Parathyroid adenoma (tissue), 2 donors: ENCODE measurements around the gene ZC3H14.
A peak's percentile ranks its signal among the peaks of the same experiment; 100 is the strongest.

Experiments
- H2AFZ ChIP-seq: fragments of 300-600 bp; sonication (generic); one replicate; pipeline ENCODE4 v1.7.0; 2017; ENCODE audit warnings: antibody characterized with exemption, mild to moderate bottlenecking
- H3K27ac ChIP-seq: fragments of 300-600 bp; sonication (generic); one replicate; pipeline ENCODE4 v1.7.0; 2017
- H3K27me3 ChIP-seq: fragments of 300-600 bp; sonication (generic); one replicate; pipeline ENCODE4 v1.7.0; 2017; ENCODE audit warnings: low read length; ENCODE audit not compliant: control insufficient read depth, insufficient read depth
- H3K36me3 ChIP-seq: fragments of 300-600 bp; sonication (generic); one replicate; pipeline ENCODE4 v1.7.0; 2017; ENCODE audit warnings: low read length; ENCODE audit not compliant: control insufficient read depth, insufficient read depth
- H3K4me1 ChIP-seq: fragments of 300-600 bp; sonication (generic); one replicate; pipeline ENCODE4 v1.7.0; 2017; ENCODE audit warnings: control low read depth
- H3K4me2 ChIP-seq: fragments of 300-600 bp; sonication (generic); one replicate; pipeline ENCODE4 v1.7.0; 2017; ENCODE audit warnings: low read length
- H3K4me3 ChIP-seq: fragments of 300-600 bp; sonication (generic); one replicate; pipeline ENCODE4 v1.7.0; 2017; ENCODE audit warnings: low read depth, low read length
- H3K79me2 ChIP-seq: fragments of 300-600 bp; sonication (generic); one replicate; pipeline ENCODE4 v1.7.0; 2017; ENCODE audit warnings: control low read depth
- H3K9ac ChIP-seq: fragments of 300-600 bp; sonication (generic); one replicate; pipeline ENCODE4 v1.7.0; 2017; ENCODE audit warnings: mild to moderate bottlenecking
- H3K9me3 ChIP-seq: fragments of 300-600 bp; sonication (generic); one replicate; pipeline ENCODE4 v1.7.0; 2017; ENCODE audit warnings: low read length; ENCODE audit not compliant: control insufficient read depth
- CTCF ChIP-seq: fragments of 300-600 bp; sonication (generic); IDR thresholded peaks from one replicate; pipeline ENCODE4 v1.7.0; 2017; ENCODE audit warnings: antibody characterized with exemption, mild to moderate bottlenecking
- donor health status: primary hyperparathyroidism.

The ZC3H14 gene

GRCh38 chr14:88554457-88555286 lies 8.2 kb upstream of the ZC3H14 start, which contains the start of gene PTPN21:
PTPN21 (minus strand) TSS chr14:88555007; CDS start chr14:88550417, 4,590 bp downstream.
- peaks cover 5% of the 10 kb centered on the region for H3K79me2 ChIP-seq
- no peak within 1 kb of the TSS for H3K9ac ChIP-seq
- no peaks in the 10 kb centered on the region for H3K36me3 ChIP-seq
- H3K27me3 ChIP-seq: no peaks in the 10 kb centered on the region
- TF ChIP-seq CTCF: peak; percentile 7
- peak within 1 kb of the TSS; percentile 76 for H3K4me3 ChIP-seq
- no peaks in the 10 kb centered on the region for H3K9me3 ChIP-seq
- peak within 1 kb of the TSS; percentile 70 for H3K4me2 ChIP-seq
- peak within 1 kb of the TSS; percentile 84 for H2AFZ ChIP-seq
- H3K27ac ChIP-seq: peak within 1 kb of the TSS; percentile 72
- peaks cover 5% of the 10 kb centered on the region for H3K4me1 ChIP-seq

- no peaks in the 10 kb centered on the region for H3K36me3 ChIP-seq
- H3K4me3 ChIP-seq: no peak overlapping the region
- H3K79me2 ChIP-seq: no peaks in the 10 kb centered on the region
- H3K9me3 ChIP-seq: no peaks in the 10 kb centered on the region
- no peak for TF ChIP-seq CTCF
- no peak overlapping the region for H3K4me2 ChIP-seq
- no peak overlapping the region for H3K27ac ChIP-seq
- no peaks in the 10 kb centered on the region for H3K27me3 ChIP-seq
- H3K9ac ChIP-seq: no peak overlapping the region
- H3K4me1 ChIP-seq: peaks cover 5% of the 10 kb centered on the region
- peak overlapping the region; percentile 34 for H2AFZ ChIP-seq
Observed at GRCh38 chr14:88556581-88556980, 6.3 kb upstream of the ZC3H14 start.

- Histone ChIP-seq H3K79me2 (peaks cover 6% of the 10 kb centered on the region), H3K9me3 (no peaks in the 10 kb centered on the region), H2AFZ (no peak overlapping the region), H3K4me3 (no peak overlapping the region), H3K4me2 (no peak overlapping the region), H3K27ac (no peak overlapping the region), H3K4me1 (peaks cover 2% of the 10 kb centered on the region), H3K36me3 (no peaks in the 10 kb centered on the region), H3K9ac (no peak overlapping the region), H3K27me3 (no peaks in the 10 kb centered on the region)
- TF ChIP-seq CTCF: peak; percentile 51
Observed at GRCh38 chr14:88559852-88560251, 3.0 kb upstream of the ZC3H14 start.

DNA sequence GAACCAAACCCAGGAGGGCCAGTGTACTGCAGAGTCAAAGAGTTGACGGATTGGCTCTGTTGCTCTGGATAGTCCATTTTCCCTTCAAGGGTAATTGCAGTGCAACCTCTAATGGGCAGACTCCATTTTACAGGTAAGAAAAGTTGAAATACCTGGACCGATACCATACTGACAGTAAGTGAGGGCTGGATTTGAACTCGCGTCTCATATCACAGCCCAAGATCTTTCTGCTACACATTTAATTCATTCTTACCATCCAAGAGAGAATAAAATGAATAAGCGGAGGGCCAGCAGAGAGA lies 356 bp upstream of the ZC3H14 start:
- Histone ChIP-seq H3K4me2 (peak overlapping the region; percentile 37), H3K4me3 (peak overlapping the region; percentile 92), H3K27me3 (no peaks in the 10 kb centered on the region), H2AFZ (peak overlapping the region; percentile 98), H3K4me1 (peaks cover 2% of the 10 kb centered on the region), H3K79me2 (peaks cover 6% of the 10 kb centered on the region), H3K27ac (peak overlapping the region; percentile 84), H3K36me3 (no peaks in the 10 kb centered on the region), H3K9ac (no peak overlapping the region), H3K9me3 (no peaks in the 10 kb centered on the region)
- TF ChIP-seq CTCF: no peak

- Histone ChIP-seq H3K27ac (no peak overlapping the region), H3K79me2 (peaks cover 11% of the 10 kb centered on the region), H3K9ac (no peak overlapping the region), H3K36me3 (no peaks in the 10 kb centered on the region), H3K27me3 (no peaks in the 10 kb centered on the region), H3K4me1 (peaks cover 2% of the 10 kb centered on the region), H3K4me3 (peak overlapping the region; percentile 92), H3K9me3 (no peaks in the 10 kb centered on the region), H3K4me2 (peak overlapping the region; percentile 37), H2AFZ (no peak overlapping the region)
- no peak for TF ChIP-seq CTCF
Observed at GRCh38 chr14:88563845-88564244, 1.0 kb downstream of the ZC3H14 start.
